RWPE1 (cell line): ENCODE results near the gene IRAG1.

ENCODE experiments used
- CTCF ChIA-PET: fragments of 350-600 bp; sonication (Branson Sonifier 250); formaldehyde crosslinking; extraction: SDS; loops from one replicate; lab custom pipeline; 2021; lab: Yijun Ruan, JAX
- POLR2A ChIA-PET: fragments of 400-600 bp; formaldehyde crosslinking; extraction: SDS; loops from one replicate; lab custom pipeline; 2020; ENCODE audit warnings: antibody characterized with exemption; ENCODE audit not compliant: low non-redundant PET; lab: Yijun Ruan, JAX
- DNase-seq: peaks from one replicate; pipeline ENCODE4 v3.0.0; 2012; ENCODE audit warnings: low spot score
- H3K27ac ChIP-seq: fragments of 450-650 bp; 2 replicates; pipeline ENCODE4 v1.5.1; 2017
- CTCF ChIP-seq: fragments of 450-650 bp; conservative IDR thresholded peaks from 2 replicates; pipeline ENCODE4 v1.5.1; 2017; ENCODE audit warnings: low read depth, mild to moderate bottlenecking

Gene IRAG1

GRCh38 chr11:10650630-10651029 lies 42.9 kb downstream of the IRAG1 start:
- no peak for DNase-seq
- no peak for TF ChIP-seq CTCF
- H3K27ac ChIP-seq, result no peak overlapping the region
- CTCF ChIA-PET, result no interaction called here
- POLR2A ChIA-PET, result no interaction called here

- ChIA-PET POLR2A (no interaction called here), CTCF (interaction anchor here (0.6 to 0.7 kb wide), 2 partner anchors 130 to 645 kb away, joined by 3 to 4 read pairs; no protein-coding TSS in a partner anchor)
- TF ChIP-seq CTCF, result no peak
- DNase-seq, result no peak
- H3K27ac ChIP-seq, result no peak overlapping the region
Measured at GRCh38 chr11:10650166-10650565, 43.4 kb downstream of the IRAG1 start.

GRCh38 chr11:10648871-10649270 lies 44.7 kb downstream of the IRAG1 start:
- no peak for TF ChIP-seq CTCF
- no peak for DNase-seq
- ChIA-PET CTCF (no interaction called here), POLR2A (no interaction called here)
- no peak overlapping the region for H3K27ac ChIP-seq

- CTCF ChIA-PET, result interaction anchor here (0.9 kb wide), 1 partner anchor 241 kb away, joined by 5 read pairs; no protein-coding TSS in a partner anchor
Measured at GRCh38 chr11:10646681-10647355, 46.7 kb downstream of the IRAG1 start.

GRCh38 chr11:10646005-10646404 lies 47.5 kb downstream of the IRAG1 start:
- DNase-seq, result no peak
- no peak for TF ChIP-seq CTCF
- H3K27ac ChIP-seq, result no peak overlapping the region
- CTCF ChIA-PET, result interaction anchor here (0.7 to 0.9 kb wide), 2 partner anchors 9 to 875 kb away, joined by 3 read pairs; no protein-coding TSS in a partner anchor
- POLR2A ChIA-PET, result no interaction called here

More at GRCh38 chr11:10646681-10647355, 46.7 kb downstream of the IRAG1 start:
- no peak for DNase-seq
- no peak overlapping the region for H3K27ac ChIP-seq
- POLR2A ChIA-PET, result no interaction called here
- no peak for TF ChIP-seq CTCF

- CTCF ChIA-PET, result interaction anchor here (0.7 to 0.9 kb wide), 3 partner anchors 8 to 876 kb away, joined by 3 to 4 read pairs (median 3); no protein-coding TSS in a partner anchor
- TF ChIP-seq CTCF, result no peak
- no peak overlapping the region for H3K27ac ChIP-seq
- no peak for DNase-seq
- POLR2A ChIA-PET, result no interaction called here
Measured at GRCh38 chr11:10645212-10645795, 48.3 kb downstream of the IRAG1 start.
